B cell (primary cell): ENCODE measurements around the gene ASPN. TPM values are rescaled to one million over a fixed set of nuclear protein-coding genes. Genes with fewer than 3 reads are reported as not detected.

ENCODE experiments used
- ATAC-seq: fragments of 200-7000 bp; cut with Tn5 transposase; one replicate; pipeline ENCODE4 v1.10.0; 2021; ENCODE audit warnings: low read depth, mild to moderate bottlenecking, moderate number of reproducible peaks, moderate library complexity
- CTCF ChIA-PET: fragments of 350-600 bp; sonication (Branson Sonifier 250); formaldehyde crosslinking; loops from one replicate; lab custom pipeline; 2021; ENCODE audit warnings: antibody characterized with exemption, inconsistent platforms; lab: Charles Lee
- POLR2A ChIA-PET: fragments of 350-600 bp; sonication (Branson Sonifier 250); formaldehyde crosslinking; loops from one replicate; lab custom pipeline; 2021; ENCODE audit warnings: antibody characterized with exemption; lab: Charles Lee
- DNase-seq: peaks from one replicate; pipeline ENCODE4 v3.0.0; 2013
- H2AFZ ChIP-seq: 2 replicates; pipeline ENCODE4 v1.6.1; 2012; ENCODE audit warnings: mild to moderate bottlenecking, low read depth, low read length; ENCODE audit not compliant: insufficient read depth, poor library complexity, severe bottlenecking
- H3K27ac ChIP-seq, 2 donors: 1 replicate in 1 of 2; 2 replicates in 1 of 2; pipeline ENCODE4 v1.5.1; 2012 to 2013; ENCODE audit warnings: low read length in 2 of 2, mild to moderate bottlenecking in 2 of 2, moderate library complexity in 1 of 2
- H3K27me3 ChIP-seq, 4 experiments: fragments of 200-600 bp in 1 of 4; sonication (generic) in 1 of 4; replicated peaks in 1 of 4; 1 replicate in 2 of 4; 2 replicates in 2 of 4; pipeline versions ENCODE4 v1.6.1 to v1.7.0; 2013 to 2016; ENCODE audit warnings: low read length in 3 of 4, mild to moderate bottlenecking in 2 of 4, mixed read lengths in 1 of 4, moderate library complexity in 1 of 4; ENCODE audit not compliant: insufficient read depth in 4 of 4, control insufficient read depth in 3 of 4; ENCODE audit errors: control extremely low read depth in 1 of 4
- H3K36me3 ChIP-seq, 2 experiments: replicated peaks in 1 of 2; 1 replicate in 1 of 2; 2 replicates in 1 of 2; pipeline versions ENCODE4 v1.6.1 to v1.7.1; 2013; ENCODE audit warnings: low read length in 1 of 2; ENCODE audit not compliant: insufficient read depth in 2 of 2, control insufficient read depth in 1 of 2; ENCODE audit errors: control extremely low read depth in 1 of 2, extremely low read depth in 1 of 2
- H3K4me1 ChIP-seq, 2 donors: fragments of 200-600 bp in 1 of 2; sonication (generic) in 1 of 2; 1 replicate in 1 of 2; 2 replicates in 1 of 2; pipeline versions ENCODE4 v1.5.1 to v1.6.1; 2013 to 2017; ENCODE audit warnings: low read length in 2 of 2; ENCODE audit not compliant: control insufficient read depth in 2 of 2, insufficient read depth in 2 of 2
- H3K4me2 ChIP-seq: replicated peaks from 2 replicates; pipeline ENCODE3; 2012; ENCODE audit warnings: mild to moderate bottlenecking, low read depth, low read length; ENCODE audit not compliant: poor library complexity, severe bottlenecking
- H3K4me3 ChIP-seq, 5 experiments: fragments of 200-600 bp in 1 of 5; sonication (generic) in 1 of 5; 1 replicate in 3 of 5; 2 replicates in 2 of 5; pipeline versions ENCODE4 v1.5.1 to v1.7.0; 2011 to 2016; ENCODE audit warnings: low read length in 4 of 5, mild to moderate bottlenecking in 4 of 5, low read depth in 2 of 5, control low read depth in 1 of 5, moderate library complexity in 1 of 5; ENCODE audit not compliant: insufficient read depth in 1 of 5; ENCODE audit errors: control extremely low read depth in 1 of 5, extremely low read depth in 1 of 5
- H3K79me2 ChIP-seq: fragments of 200-600 bp; sonication (generic); one replicate; pipeline ENCODE4 v1.6.0; 2016; ENCODE audit warnings: low read length; ENCODE audit not compliant: control insufficient read depth, insufficient read depth
- H3K9ac ChIP-seq: fragments of 200-600 bp; sonication (generic); 2 replicates; pipeline ENCODE4 v1.6.1; 2017; ENCODE audit warnings: mild to moderate bottlenecking, low read length, moderate library complexity
- H3K9me3 ChIP-seq, 3 donors: one replicate each; pipeline versions ENCODE4 v1.6.1 to v1.7.1; 2013; ENCODE audit warnings: low read length in 2 of 3; ENCODE audit not compliant: control insufficient read depth in 2 of 3, insufficient read depth in 1 of 3; ENCODE audit errors: control extremely low read depth in 1 of 3
- H4K20me1 ChIP-seq: 2 replicates; pipeline ENCODE4 v1.6.0; 2012; ENCODE audit warnings: mild to moderate bottlenecking, low read length; ENCODE audit not compliant: insufficient read depth, control insufficient read depth, poor library complexity, severe bottlenecking
- H3K27ac Mint-ChIP-seq: one replicate; pipeline ENCODE4 v1.8.0; 2021; ENCODE audit warnings: mixed read lengths
- H3K27me3 Mint-ChIP-seq: one replicate; pipeline ENCODE4 v1.8.0; 2021; ENCODE audit warnings: mixed read lengths
- H3K4me1 Mint-ChIP-seq: one replicate; pipeline ENCODE4 v1.8.0; 2021; ENCODE audit warnings: mixed read lengths
- H3K4me3 Mint-ChIP-seq: one replicate; pipeline ENCODE4 v1.8.0; 2021; ENCODE audit warnings: mixed read lengths
- H3K9me3 Mint-ChIP-seq: one replicate; pipeline ENCODE4 v1.8.0; 2022; ENCODE audit warnings: mixed read lengths; ENCODE audit not compliant: insufficient read depth
- CTCF ChIP-seq: fragments of 200-600 bp; IDR thresholded peaks from one replicate; pipeline ENCODE4 v1.8.0; 2022; ENCODE audit warnings: antibody characterized with exemption, mild to moderate bottlenecking
- EZH2 ChIP-seq: IDR thresholded peaks from 2 replicates; pipeline ENCODE4 v1.6.1; 2012; ENCODE audit warnings: borderline replicate concordance, low read depth, mild to moderate bottlenecking, moderate library complexity, low read length; ENCODE audit not compliant: insufficient read depth, poor library complexity, severe bottlenecking
- WGBS: methylation state at CpG from one replicate; pipeline ENCODE4 v1.1.5; 2013; ENCODE audit warnings: missing lambda C conversion rate; ENCODE audit not compliant: insufficient coverage; 5-methylcytosine and 5-hydroxymethylcytosine counted together
- intact Hi-C: fragments of 100-400 bp; cut with micrococcal nuclease; formaldehyde crosslinking; loops from one replicate; pipeline ENCODE4 v1.10.0; 2022
- polyA minus RNA-seq: library from RNA; depleted of rRNA, polyadenylated mRNA; stranded (reverse); fragments of >200 nt; gene quantifications from 2 replicates; pipeline ENCODE4 v1.2.3, GENCODE V29; 2012
- polyA plus RNA-seq: library from polyadenylated mRNA; depleted of rRNA; stranded (reverse); fragments of >200 nt; gene quantifications from 2 replicates; pipeline ENCODE4 v1.2.3, GENCODE V29; 2012
- total RNA-seq, 2 donors: library from RNA; stranded (reverse); fragments of 120-200 nt in 1 of 2; gene quantifications; 1 replicate in 1 of 2; 2 replicates in 1 of 2; pipeline versions ENCODE4 v1.2.3 to v1.2.4, GENCODE V29; 2013 to 2022

The ASPN gene
- total RNA-seq (not detected in 2 replicates), polyA plus RNA-seq (not detected in 2 replicates), polyA minus RNA-seq (not detected in 2 replicates)
- 7.1 TPM for total RNA-seq (2013)

- Mint-ChIP-seq H3K27me3 (no peaks in the 10 kb centered on the region), H3K4me3 (no peak within 1 kb of the TSS), H3K9me3 (no peaks in the 10 kb centered on the region), H3K4me1 (peaks cover 2% of the 10 kb centered on the region), H3K27ac (no peak within 1 kb of the TSS)
- Histone ChIP-seq H3K9ac (no peak within 1 kb of the TSS), H3K27ac (no peak within 1 kb of the TSS), H3K4me1 (no peaks in the 10 kb centered on the region), H2AFZ (no peak within 1 kb of the TSS), H3K36me3 (no peaks in the 10 kb centered on the region), H4K20me1 (no peaks in the 10 kb centered on the region), H3K4me2 (no peak within 1 kb of the TSS), H3K4me3 (no peak within 1 kb of the TSS), H3K9me3 (no peaks in the 10 kb centered on the region), H3K79me2 (no peaks in the 10 kb centered on the region), H3K27me3 (no peaks in the 10 kb centered on the region)
- POLR2A ChIA-PET: no interaction called here
- CTCF ChIA-PET: no interaction called here
- ATAC-seq: no peak
- TF ChIP-seq EZH2 (no peak), CTCF (no peak)
- DNase-seq: no peak
- intact Hi-C loops: no loop called here
- WGBS: no CpG with 5 or more reads among the region's 3 CpGs
These were observed at the start of gene ASPN for GRCh38 chr9:92482329-92482728. ASPN (minus strand) TSS chr9:92482506.

- H4K20me1 ChIP-seq: no peaks in the 10 kb centered on the region
- no peak overlapping the region for H3K4me3 ChIP-seq
- no peak overlapping the region for H3K27ac Mint-ChIP-seq
- ChIA-PET CTCF (no interaction called here), POLR2A (no interaction called here)
- no peak overlapping the region for H3K27ac ChIP-seq
- H3K36me3 ChIP-seq: no peaks in the 10 kb centered on the region
- no peaks in the 10 kb centered on the region for H3K27me3 Mint-ChIP-seq
- DNase-seq (no peak), ATAC-seq (no peak)
- TF ChIP-seq EZH2 (no peak), CTCF (no peak)
- peaks cover 3% of the 10 kb centered on the region for H3K9me3 Mint-ChIP-seq
- H3K9me3 ChIP-seq: no peaks in the 10 kb centered on the region
- H3K79me2 ChIP-seq: no peaks in the 10 kb centered on the region
- no peak overlapping the region for H2AFZ ChIP-seq
- intact Hi-C loops: no loop called here
- H3K9ac ChIP-seq: no peak overlapping the region
- H3K4me2 ChIP-seq: no peak overlapping the region
- no peaks in the 10 kb centered on the region for H3K27me3 ChIP-seq
- H3K4me1 Mint-ChIP-seq: peaks cover 11% of the 10 kb centered on the region
- H3K4me3 Mint-ChIP-seq: no peak overlapping the region
- no peaks in the 10 kb centered on the region for H3K4me1 ChIP-seq
These were observed 48.6 kb upstream of the ASPN start for GRCh38 chr9:92530893-92531292.
